Stimulated activated naive CD4-positive, alpha-beta T cell (primary cell): ENCODE data around the gene KRTDAP.
A peak's percentile ranks its signal among the peaks of the same experiment; 100 is the strongest.
"Not testable (repeated sequence)": the region's sequence is repeated elsewhere in the genome, so short reads cannot be mapped to it uniquely, and the experiment has no call there.

Experiments used
- DNase-seq, 6 experiments: peaks; one replicate each; lab custom pipeline; 2025; lab: John Stamatoyannopoulos, UW

Gene KRTDAP

GRCh38 chr19:35484252-35485036, 5.8 kb downstream of the KRTDAP start:
- no peak for DNase-seq

GRCh38 chr19:35483089-35483488, 7.2 kb downstream of the KRTDAP start:
- no peak for DNase-seq

GRCh38 chr19:35478794-35479677, 11.2 kb downstream of the KRTDAP start:
- DNase-seq, result no peak

GRCh38 chr19:35476149-35476548, 14.1 kb downstream of the KRTDAP start:
- DNase-seq, result no peak

- not testable (repeated sequence) for DNase-seq
Observed at GRCh38 chr19:35474594-35474993, 15.7 kb downstream of the KRTDAP start.

GRCh38 chr19:35474104-35474503, 16.2 kb downstream of the KRTDAP start:
- no peak for DNase-seq

GRCh38 chr19:35471946-35472345, 18.3 kb downstream of the KRTDAP start:
- DNase-seq, result no peak

GRCh38 chr19:35471075-35471474, 19.2 kb downstream of the KRTDAP start:
- DNase-seq, result not testable (repeated sequence)

- no peak for DNase-seq
Observed at GRCh38 chr19:35470128-35470527, 20.1 kb downstream of the KRTDAP start.

- DNase-seq, result peak; percentile 29 to 54 (median 46)
Observed at GRCh38 chr19:35468637-35469036, 21.6 kb downstream of the KRTDAP start.

- no peak for DNase-seq
Observed at GRCh38 chr19:35466259-35466658, 24.0 kb downstream of the KRTDAP start.

GRCh38 chr19:35462956-35463355, 27.3 kb downstream of the KRTDAP start:
- not testable (repeated sequence) for DNase-seq

- DNase-seq, result peak; percentile 10 to 86 (median 62)
Observed at GRCh38 chr19:35462476-35462953, 27.7 kb downstream of the KRTDAP start.

GRCh38 chr19:35461788-35462187, 28.5 kb downstream of the KRTDAP start:
- DNase-seq, result not testable (repeated sequence)

GRCh38 chr19:35461060-35461459, 29.2 kb downstream of the KRTDAP start:
- no peak for DNase-seq

GRCh38 chr19:35460608-35461007, 29.7 kb downstream of the KRTDAP start:
- DNase-seq, result no peak

- DNase-seq, result no peak
Observed at GRCh38 chr19:35459414-35460082, 30.7 kb downstream of the KRTDAP start.

- DNase-seq, result no peak
Observed at GRCh38 chr19:35458731-35459391, 31.4 kb downstream of the KRTDAP start.

- no peak for DNase-seq
Observed at GRCh38 chr19:35458192-35458591, 32.1 kb downstream of the KRTDAP start.

GRCh38 chr19:35457173-35457572, 33.1 kb downstream of the KRTDAP start:
- DNase-seq, result no peak

GRCh38 chr19:35455616-35456201, 34.6 kb downstream of the KRTDAP start:
- no peak for DNase-seq
